ENCODE results near the gene P3H1.

The P3H1 gene

DNA sequence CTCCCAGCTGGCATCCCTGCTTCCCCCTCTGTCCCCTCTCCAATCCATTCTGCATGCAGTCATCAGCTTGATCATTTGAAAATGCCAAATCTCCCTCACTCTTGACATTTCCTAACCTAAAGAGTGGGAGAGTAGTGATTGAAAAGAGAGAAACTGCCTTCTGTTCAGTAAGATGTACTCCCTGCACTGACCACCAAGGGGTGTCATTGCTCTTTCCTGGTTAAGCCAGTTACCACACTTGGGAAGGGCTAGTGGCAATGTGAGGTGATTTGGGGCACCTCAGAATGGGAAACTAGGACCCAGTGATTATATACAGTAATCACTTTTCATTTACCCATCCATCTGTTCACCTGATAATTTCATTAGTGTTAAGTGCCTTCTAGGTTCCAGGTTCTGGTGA, 11.0 kb upstream of the P3H1 start:
- no peak for DNase-seq (ENCODE audit: extremely low read depth, insufficient read length)
- TF ChIP-seq, protein P1, sequence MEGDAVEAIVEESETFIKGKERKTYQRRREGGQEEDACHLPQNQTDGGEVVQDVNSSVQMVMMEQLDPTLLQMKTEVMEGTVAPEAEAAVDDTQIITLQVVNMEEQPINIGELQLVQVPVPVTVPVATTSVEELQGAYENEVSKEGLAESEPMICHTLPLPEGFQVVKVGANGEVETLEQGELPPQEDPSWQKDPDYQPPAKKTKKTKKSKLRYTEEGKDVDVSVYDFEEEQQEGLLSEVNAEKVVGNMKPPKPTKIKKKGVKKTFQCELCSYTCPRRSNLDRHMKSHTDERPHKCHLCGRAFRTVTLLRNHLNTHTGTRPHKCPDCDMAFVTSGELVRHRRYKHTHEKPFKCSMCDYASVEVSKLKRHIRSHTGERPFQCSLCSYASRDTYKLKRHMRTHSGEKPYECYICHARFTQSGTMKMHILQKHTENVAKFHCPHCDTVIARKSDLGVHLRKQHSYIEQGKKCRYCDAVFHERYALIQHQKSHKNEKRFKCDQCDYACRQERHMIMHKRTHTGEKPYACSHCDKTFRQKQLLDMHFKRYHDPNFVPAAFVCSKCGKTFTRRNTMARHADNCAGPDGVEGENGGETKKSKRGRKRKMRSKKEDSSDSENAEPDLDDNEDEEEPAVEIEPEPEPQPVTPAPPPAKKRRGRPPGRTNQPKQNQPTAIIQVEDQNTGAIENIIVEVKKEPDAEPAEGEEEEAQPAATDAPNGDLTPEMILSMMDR (IDR thresholded peaks at IDR 0.05; ENCODE audit: insufficient read depth, low read length, poor library complexity, severe bottlenecking), result peak; percentile 54
- H3K36me3 ChIP-seq (ENCODE audit: control insufficient read depth, insufficient read depth, low read length), result peaks cover 17% of the 10 kb centered on the region
- no peaks in the 10 kb centered on the region for H3K27me3 ChIP-seq (replicated peaks; ENCODE audit: control insufficient read depth, insufficient read depth, low read length)
- no peak overlapping the region for H3K4me3 ChIP-seq (replicated peaks; ENCODE audit: low read depth, low read length)

GRCh38 chr1:42776502-42776901, 9.7 kb upstream of the P3H1 start:
- no peak for DNase-seq (ENCODE audit: extremely low read depth, insufficient read length)
- TF ChIP-seq, protein P1 (IDR thresholded peaks at IDR 0.05; ENCODE audit: insufficient read depth, low read length, poor library complexity, severe bottlenecking), result no peak
- no peak overlapping the region for H3K4me3 ChIP-seq (replicated peaks; ENCODE audit: low read depth, low read length)
- H3K36me3 ChIP-seq (ENCODE audit: control insufficient read depth, insufficient read depth, low read length), result peaks cover 16% of the 10 kb centered on the region
- no peaks in the 10 kb centered on the region for H3K27me3 ChIP-seq (replicated peaks; ENCODE audit: control insufficient read depth, insufficient read depth, low read length)

- TF ChIP-seq, protein P1 (IDR thresholded peaks at IDR 0.05; ENCODE audit: insufficient read depth, low read length, poor library complexity, severe bottlenecking), result no peak
- Histone ChIP-seq H3K4me3 (replicated peaks; ENCODE audit: low read depth, low read length) (no peak overlapping the region), H3K27me3 (replicated peaks; ENCODE audit: control insufficient read depth, insufficient read depth, low read length) (no peaks in the 10 kb centered on the region), H3K36me3 (ENCODE audit: control insufficient read depth, insufficient read depth, low read length) (peaks cover 13% of the 10 kb centered on the region)
- no peak for DNase-seq (ENCODE audit: extremely low read depth, insufficient read length)
Measured at GRCh38 chr1:42774928-42775526, 8.2 kb upstream of the P3H1 start.

- H3K36me3 ChIP-seq (ENCODE audit: control insufficient read depth, insufficient read depth, low read length), result peaks cover 13% of the 10 kb centered on the region
- H3K4me3 ChIP-seq (replicated peaks; ENCODE audit: low read depth, low read length), result no peak overlapping the region
- H3K27me3 ChIP-seq (replicated peaks; ENCODE audit: control insufficient read depth, insufficient read depth, low read length), result no peaks in the 10 kb centered on the region
- TF ChIP-seq, protein P1 (IDR thresholded peaks at IDR 0.05; ENCODE audit: insufficient read depth, low read length, poor library complexity, severe bottlenecking), result no peak
- no peak for DNase-seq (ENCODE audit: extremely low read depth, insufficient read length)
Measured at GRCh38 chr1:42773420-42773819, 6.6 kb upstream of the P3H1 start.

- TF ChIP-seq, protein P1 (IDR thresholded peaks at IDR 0.05; ENCODE audit: insufficient read depth, low read length, poor library complexity, severe bottlenecking), result no peak
- H3K36me3 ChIP-seq (ENCODE audit: control insufficient read depth, insufficient read depth, low read length), result peaks cover under 1% of the 10 kb centered on the region
Measured at GRCh38 chr1:42769811-42770210, 3.0 kb upstream of the P3H1 start.

DNA sequence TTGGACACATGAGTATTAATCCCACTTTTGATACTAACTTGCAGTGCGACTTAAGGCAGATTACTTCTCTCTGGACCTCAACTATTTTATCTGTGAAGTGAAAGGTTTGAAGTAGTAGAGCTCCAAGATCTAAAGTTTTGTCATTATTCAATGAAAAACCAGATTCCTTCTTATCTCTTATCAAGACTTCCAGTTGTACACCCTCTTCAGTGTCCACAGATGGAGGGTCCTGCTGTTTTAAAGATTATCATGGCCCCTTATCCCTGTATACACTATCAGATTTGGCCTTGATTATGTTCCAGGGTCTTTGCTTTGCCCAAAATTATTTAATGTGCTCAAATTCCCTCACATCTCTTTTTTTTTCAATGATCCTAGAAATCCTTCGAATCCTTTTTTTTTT, 1.3 kb upstream of the P3H1 start:
- Histone ChIP-seq H3K36me3 (ENCODE audit: control insufficient read depth, insufficient read depth, low read length) (no peaks in the 10 kb centered on the region), H3K27me3 (replicated peaks; ENCODE audit: control insufficient read depth, insufficient read depth, low read length) (no peaks in the 10 kb centered on the region), H3K4me3 (replicated peaks; ENCODE audit: low read depth, low read length) (peak overlapping the region; percentile 82)
- no peak for DNase-seq (ENCODE audit: extremely low read depth, insufficient read length)
- TF ChIP-seq, protein P1 (IDR thresholded peaks at IDR 0.05; ENCODE audit: insufficient read depth, low read length, poor library complexity, severe bottlenecking), result no peak

More at GRCh38 chr1:42769811-42770210, 3.0 kb upstream of the P3H1 start:
- H3K27me3 ChIP-seq (replicated peaks; ENCODE audit: control insufficient read depth, insufficient read depth, low read length), result no peaks in the 10 kb centered on the region
- H3K4me3 ChIP-seq (replicated peaks; ENCODE audit: low read depth, low read length), result no peak overlapping the region
- DNase-seq (ENCODE audit: extremely low read depth, insufficient read length), result no peak

All from GM06990 (cell line).